Activated CD4-positive, alpha-beta memory T cell treated with anti-CD3 and anti-CD28 coated beads, Interleukin-2, amount 10 ng/mL, durations not matched to agents 7 days and 5 days (primary cell): ENCODE measurements around the gene PSMB10. TPM values are rescaled to one million over a fixed set of nuclear protein-coding genes. Genes with fewer than 3 reads are reported as not detected.

Experiments
- CTCF ChIA-PET: fragments of 350-600 bp; sonication (Branson Sonifier 250); formaldehyde crosslinking; loops from one replicate; lab custom pipeline; 2021; ENCODE audit warnings: antibody characterized with exemption, inconsistent platforms; lab: Charles Lee
- POLR2A ChIA-PET: fragments of 350-600 bp; sonication (Branson Sonifier 250); formaldehyde crosslinking; loops from one replicate; lab custom pipeline; 2021; ENCODE audit warnings: antibody characterized with exemption; lab: Charles Lee
- DNase-seq: peaks from one replicate; pipeline ENCODE4 v3.0.0-alpha.2; 2020
- H3K27ac Mint-ChIP-seq: one replicate; pipeline ENCODE4 v1.8.0; 2021; ENCODE audit warnings: mild to moderate bottlenecking, mixed read lengths
- H3K27me3 Mint-ChIP-seq: one replicate; pipeline ENCODE4 v1.8.0; 2021; ENCODE audit warnings: mixed read lengths
- H3K36me3 Mint-ChIP-seq: one replicate; pipeline ENCODE4 v1.8.0; 2021; ENCODE audit warnings: low read depth, mixed read lengths
- H3K4me1 Mint-ChIP-seq: one replicate; pipeline ENCODE4 v1.8.0; 2021; ENCODE audit warnings: mixed read lengths
- H3K4me3 Mint-ChIP-seq: one replicate; pipeline ENCODE4 v1.8.0; 2021; ENCODE audit warnings: mild to moderate bottlenecking, mixed read lengths
- H3K9me3 Mint-ChIP-seq: one replicate; pipeline ENCODE4 v1.8.0; 2021; ENCODE audit warnings: mixed read lengths
- total RNA-seq, 2 experiments: library from RNA; stranded (reverse); gene quantifications; one replicate each; pipeline ENCODE4 v1.2.3, GENCODE V29; 2021

The PSMB10 gene
- total RNA-seq, 2 experiments from 2014 or later, result 236 to 241 TPM

- ChIA-PET CTCF (interaction anchor here (1.0 to 2.1 kb wide), 2 partner anchors 72 to 97 kb away, joined by 3 to 7 read pairs; no protein-coding TSS in a partner anchor), POLR2A (interaction anchor here (0.8 to 6.6 kb wide), 11 partner anchors 15 to 64 kb away, joined by 3 to 41 read pairs (median 4); partner anchors contain the start of genes DDX28, DPEP2, DUS2 and PSMB10)
- H3K4me3 Mint-ChIP-seq, result peak within 1 kb of the TSS; percentile 100
- peaks cover 26% of the 10 kb centered on the region for H3K4me1 Mint-ChIP-seq
- no peaks in the 10 kb centered on the region for H3K9me3 Mint-ChIP-seq
- DNase-seq, result peak; percentile 89
- H3K36me3 Mint-ChIP-seq, result peaks cover 5% of the 10 kb centered on the region
- peak within 1 kb of the TSS; percentile 95 for H3K27ac Mint-ChIP-seq
- H3K27me3 Mint-ChIP-seq, result no peaks in the 10 kb centered on the region
These were observed 32.0 kb upstream of the PSMB10 start, which contains the start of gene SLC12A4 for GRCh38 chr16:67968400-67969253. Gene SLC12A4 (minus strand): TSS chr16:67968637. CDS start chr16:67968553, 84 bp downstream.

DNA sequence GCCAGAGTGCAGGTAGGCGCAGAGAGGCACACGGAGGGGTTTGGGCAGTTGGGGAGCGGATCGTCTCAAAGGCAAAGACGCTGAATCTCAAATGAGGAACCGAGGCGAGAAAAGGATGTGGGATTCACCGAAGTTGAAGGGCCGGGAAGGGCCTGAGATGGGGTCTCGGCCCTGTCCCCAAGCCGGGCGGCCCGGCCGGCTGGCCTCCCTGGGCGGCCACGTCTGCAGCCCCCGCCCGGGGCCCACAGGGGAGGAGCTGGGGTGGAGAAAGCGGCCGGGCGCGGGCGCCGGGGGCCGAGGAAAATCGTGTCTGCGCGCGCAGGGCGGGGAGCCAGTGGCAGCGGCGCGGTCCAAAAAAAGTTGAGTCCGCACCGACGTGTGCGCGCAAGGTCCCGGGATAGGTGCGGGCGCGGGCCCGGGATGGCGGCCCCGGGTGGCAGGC is 31.3 kb upstream of the PSMB10 start:
- peak overlapping the region; percentile 95 for H3K27ac Mint-ChIP-seq
- no peaks in the 10 kb centered on the region for H3K27me3 Mint-ChIP-seq
- H3K36me3 Mint-ChIP-seq, result peaks cover 6% of the 10 kb centered on the region
- peaks cover 26% of the 10 kb centered on the region for H3K4me1 Mint-ChIP-seq
- no peaks in the 10 kb centered on the region for H3K9me3 Mint-ChIP-seq
- H3K4me3 Mint-ChIP-seq, result peak overlapping the region; percentile 100
- CTCF ChIA-PET, result interaction anchor here (1.5 to 2.1 kb wide), 2 partner anchors 73 to 97 kb away, joined by 4 to 7 read pairs; no protein-coding TSS in a partner anchor
- DNase-seq, result peak; percentile 40
- POLR2A ChIA-PET, result interaction anchor here (0.8 to 6.6 kb wide), 9 partner anchors 15 to 64 kb away, joined by 3 to 41 read pairs (median 6); partner anchors contain the start of genes DDX28, DUS2 and PSMB10

- Mint-ChIP-seq H3K4me1 (peaks cover 26% of the 10 kb centered on the region), H3K27me3 (no peaks in the 10 kb centered on the region), H3K4me3 (peak overlapping the region; percentile 100), H3K36me3 (peaks cover 11% of the 10 kb centered on the region), H3K9me3 (no peaks in the 10 kb centered on the region), H3K27ac (peak overlapping the region; percentile 95)
- ChIA-PET CTCF (interaction anchor here (1.3 to 2.1 kb wide), 3 partner anchors 74 to 446 kb away, joined by 4 to 7 read pairs (median 4); no protein-coding TSS in a partner anchor), POLR2A (interaction anchor here (0.8 to 6.6 kb wide), 12 partner anchors 14 to 118 kb away, joined by 3 to 41 read pairs (median 5); partner anchors contain the start of genes DDX28, DUS2, NFATC3 and PSMB10)
- DNase-seq, result peak; percentile 46
These were observed 30.7 kb upstream of the PSMB10 start for GRCh38 chr16:67967183-67967957.

DNA sequence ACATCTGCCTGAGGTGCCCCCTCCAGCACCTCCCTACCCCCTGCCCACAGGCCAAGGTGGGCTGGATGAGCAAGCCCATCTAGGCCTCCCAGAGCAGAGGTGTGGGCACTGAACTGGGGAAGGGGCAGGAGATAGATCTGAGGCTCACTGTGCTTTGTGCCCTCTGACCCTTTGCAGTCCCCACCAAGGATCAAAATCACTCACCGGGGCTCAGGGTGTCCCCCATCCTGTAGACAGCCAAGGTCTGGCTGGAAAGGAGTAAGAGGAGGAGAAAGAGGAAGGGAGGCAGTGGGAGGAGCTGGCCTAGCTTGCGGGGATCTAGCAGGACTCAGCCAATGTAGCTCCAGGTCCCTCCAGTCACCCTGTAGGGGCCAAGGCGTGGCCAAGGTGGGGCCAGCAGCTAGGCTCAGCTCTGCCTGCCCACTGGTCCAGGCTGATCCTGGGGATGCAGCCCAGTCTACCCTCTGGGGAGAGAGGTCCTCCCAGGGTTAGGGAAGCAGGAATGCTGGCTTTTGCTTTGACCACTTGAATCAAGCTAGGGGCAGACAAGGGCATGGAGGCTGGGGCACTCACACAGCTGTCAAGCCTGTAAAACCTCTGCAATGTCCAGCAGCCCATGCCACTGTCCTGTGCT is 30.0 kb upstream of the PSMB10 start:
- peaks cover 17% of the 10 kb centered on the region for H3K36me3 Mint-ChIP-seq
- ChIA-PET CTCF (interaction anchor here (1.3 to 2.9 kb wide), 4 partner anchors 24 to 446 kb away, joined by 3 to 11 read pairs (median 4); no protein-coding TSS in a partner anchor), POLR2A (interaction anchor here (1.0 to 6.6 kb wide), 5 partner anchors 17 to 118 kb away, joined by 3 to 41 read pairs (median 4); partner anchors contain the start of genes DDX28, DUS2, NFATC3 and PSMB10)
- H3K27ac Mint-ChIP-seq, result peak overlapping the region; percentile 95
- H3K4me3 Mint-ChIP-seq, result peak overlapping the region; percentile 100
- H3K9me3 Mint-ChIP-seq, result no peaks in the 10 kb centered on the region
- DNase-seq, result no peak
- peaks cover 26% of the 10 kb centered on the region for H3K4me1 Mint-ChIP-seq
- H3K27me3 Mint-ChIP-seq, result no peaks in the 10 kb centered on the region

GRCh38 chr16:67965668-67966548 is 29.3 kb upstream of the PSMB10 start:
- H3K9me3 Mint-ChIP-seq, result no peaks in the 10 kb centered on the region
- H3K36me3 Mint-ChIP-seq, result peaks cover 20% of the 10 kb centered on the region
- no peak for DNase-seq
- POLR2A ChIA-PET, result interaction anchor here (1.0 to 6.6 kb wide), 5 partner anchors 18 to 119 kb away, joined by 3 to 41 read pairs (median 4); partner anchors contain the start of genes DDX28, DUS2, NFATC3 and PSMB10
- peaks cover 26% of the 10 kb centered on the region for H3K4me1 Mint-ChIP-seq
- H3K27me3 Mint-ChIP-seq, result no peaks in the 10 kb centered on the region
- no peak overlapping the region for H3K4me3 Mint-ChIP-seq
- CTCF ChIA-PET, result interaction anchor here (0.9 to 2.9 kb wide), 4 partner anchors 23 to 445 kb away, joined by 3 to 11 read pairs (median 4); no protein-coding TSS in a partner anchor
- no peak overlapping the region for H3K27ac Mint-ChIP-seq

DNA sequence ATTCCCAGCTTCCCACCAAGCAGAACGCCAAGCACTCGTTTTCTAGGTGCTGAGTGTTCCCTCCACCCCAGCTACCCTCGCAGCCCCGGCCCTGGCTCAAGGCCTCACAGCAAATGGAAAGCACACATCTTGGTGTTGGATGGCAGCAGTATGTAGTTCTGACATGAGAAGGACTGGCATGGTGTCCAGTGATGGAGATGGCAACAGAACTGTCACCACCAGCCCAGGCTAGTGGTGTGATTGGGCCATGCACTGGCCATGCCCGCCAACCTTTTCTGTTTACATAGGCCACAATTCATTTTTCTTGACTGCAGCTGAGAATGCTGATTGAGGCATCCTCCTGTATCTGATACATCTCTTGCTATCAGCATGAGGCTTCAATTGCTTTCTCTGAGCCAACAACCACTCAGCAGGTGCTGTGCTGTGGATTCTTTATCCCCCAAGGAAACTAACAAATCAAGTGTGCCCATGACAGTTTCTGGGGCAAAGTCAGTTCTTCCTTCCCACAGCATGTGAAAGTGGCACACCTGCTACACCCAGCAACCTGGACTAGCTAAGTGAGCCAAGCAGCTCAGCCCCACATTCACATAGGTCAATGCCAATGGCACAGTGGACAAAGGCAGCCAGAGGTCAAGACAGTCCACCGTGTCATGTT is 28.0 kb upstream of the PSMB10 start:
- Mint-ChIP-seq H3K27ac (no peak overlapping the region), H3K9me3 (no peaks in the 10 kb centered on the region), H3K4me3 (no peak overlapping the region), H3K4me1 (peaks cover 23% of the 10 kb centered on the region), H3K27me3 (no peaks in the 10 kb centered on the region), H3K36me3 (peaks cover 26% of the 10 kb centered on the region)
- POLR2A ChIA-PET, result interaction anchor here (0.8 to 6.6 kb wide), 3 partner anchors 19 to 58 kb away, joined by 3 to 41 read pairs (median 9); partner anchors contain the start of genes DDX28, DUS2 and PSMB10
- no peak for DNase-seq
- CTCF ChIA-PET, result interaction anchor here (2.9 kb wide), 1 partner anchor 22 kb away, joined by 11 read pairs; no protein-coding TSS in a partner anchor

GRCh38 chr16:67963662-67964321 is 27.1 kb upstream of the PSMB10 start:
- Mint-ChIP-seq H3K36me3 (peaks cover 26% of the 10 kb centered on the region), H3K4me3 (no peak overlapping the region)

GRCh38 chr16:67963292-67963661 is 26.6 kb upstream of the PSMB10 start:
- ChIA-PET POLR2A (interaction anchor here (6.6 kb wide), 1 partner anchor 27 kb away, joined by 41 read pairs; the partner anchor contains the start of gene PSMB10), CTCF (interaction anchor here (0.7 kb wide), 1 partner anchor 148 kb away, joined by 5 read pairs; no protein-coding TSS in a partner anchor)
- no peak overlapping the region for H3K27ac Mint-ChIP-seq
- peaks cover 28% of the 10 kb centered on the region for H3K36me3 Mint-ChIP-seq
- DNase-seq, result no peak
- H3K27me3 Mint-ChIP-seq, result no peaks in the 10 kb centered on the region
- H3K4me1 Mint-ChIP-seq, result peaks cover 19% of the 10 kb centered on the region
- no peak overlapping the region for H3K4me3 Mint-ChIP-seq
- H3K9me3 Mint-ChIP-seq, result no peaks in the 10 kb centered on the region

More at GRCh38 chr16:67963662-67964321, 27.1 kb upstream of the PSMB10 start:
- H3K4me1 Mint-ChIP-seq, result peaks cover 19% of the 10 kb centered on the region
- H3K9me3 Mint-ChIP-seq, result no peaks in the 10 kb centered on the region
- DNase-seq, result no peak
- CTCF ChIA-PET, result interaction anchor here (2.9 kb wide), 1 partner anchor 21 kb away, joined by 11 read pairs; no protein-coding TSS in a partner anchor
- POLR2A ChIA-PET, result interaction anchor here (0.8 to 6.6 kb wide), 3 partner anchors 20 to 59 kb away, joined by 3 to 41 read pairs (median 9); partner anchors contain the start of genes DDX28, DUS2 and PSMB10
- no peak overlapping the region for H3K27ac Mint-ChIP-seq
- H3K27me3 Mint-ChIP-seq, result no peaks in the 10 kb centered on the region

DNA sequence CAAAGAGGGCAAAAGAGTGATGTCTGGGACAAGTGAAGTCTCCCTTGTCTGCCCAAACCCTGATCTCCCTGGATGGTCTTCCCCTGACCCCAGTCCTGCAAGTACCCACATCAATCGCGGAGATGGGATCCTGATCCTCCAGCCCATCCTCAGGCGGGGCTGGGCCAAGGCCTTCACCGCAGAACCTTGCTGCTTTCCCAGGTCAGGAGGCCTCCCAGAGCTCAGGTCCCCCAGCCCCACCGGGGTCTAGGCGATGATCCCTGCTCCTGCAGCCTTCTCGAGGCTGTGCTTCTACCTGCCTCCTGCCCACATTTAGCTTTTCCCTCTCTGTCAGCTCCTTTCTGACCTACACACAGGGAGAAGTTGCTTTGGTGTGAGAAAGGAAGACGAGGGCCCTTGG is 25.5 kb upstream of the PSMB10 start:
- peaks cover 12% of the 10 kb centered on the region for H3K4me1 Mint-ChIP-seq
- POLR2A ChIA-PET, result no interaction called here

GRCh38 chr16:67961551-67961957 is 24.9 kb upstream of the PSMB10 start:
- CTCF ChIA-PET, result no interaction called here
- Mint-ChIP-seq H3K27me3 (no peaks in the 10 kb centered on the region), H3K27ac (no peak overlapping the region), H3K9me3 (no peaks in the 10 kb centered on the region), H3K4me3 (no peak overlapping the region), H3K36me3 (peaks cover 25% of the 10 kb centered on the region), H3K4me1 (peaks cover 6% of the 10 kb centered on the region)
- no peak for DNase-seq
- POLR2A ChIA-PET, result no interaction called here

More for the DNA sequence above, 25.5 kb upstream of the PSMB10 start:
- no peak overlapping the region for H3K27ac Mint-ChIP-seq
- no peak overlapping the region for H3K4me3 Mint-ChIP-seq
- H3K9me3 Mint-ChIP-seq, result no peaks in the 10 kb centered on the region
- H3K27me3 Mint-ChIP-seq, result no peaks in the 10 kb centered on the region
- H3K36me3 Mint-ChIP-seq, result peaks cover 25% of the 10 kb centered on the region
- no peak for DNase-seq
- CTCF ChIA-PET, result no interaction called here
